Measurements from ENCODE around the gene TAF10.

The TAF10 gene

DNA sequence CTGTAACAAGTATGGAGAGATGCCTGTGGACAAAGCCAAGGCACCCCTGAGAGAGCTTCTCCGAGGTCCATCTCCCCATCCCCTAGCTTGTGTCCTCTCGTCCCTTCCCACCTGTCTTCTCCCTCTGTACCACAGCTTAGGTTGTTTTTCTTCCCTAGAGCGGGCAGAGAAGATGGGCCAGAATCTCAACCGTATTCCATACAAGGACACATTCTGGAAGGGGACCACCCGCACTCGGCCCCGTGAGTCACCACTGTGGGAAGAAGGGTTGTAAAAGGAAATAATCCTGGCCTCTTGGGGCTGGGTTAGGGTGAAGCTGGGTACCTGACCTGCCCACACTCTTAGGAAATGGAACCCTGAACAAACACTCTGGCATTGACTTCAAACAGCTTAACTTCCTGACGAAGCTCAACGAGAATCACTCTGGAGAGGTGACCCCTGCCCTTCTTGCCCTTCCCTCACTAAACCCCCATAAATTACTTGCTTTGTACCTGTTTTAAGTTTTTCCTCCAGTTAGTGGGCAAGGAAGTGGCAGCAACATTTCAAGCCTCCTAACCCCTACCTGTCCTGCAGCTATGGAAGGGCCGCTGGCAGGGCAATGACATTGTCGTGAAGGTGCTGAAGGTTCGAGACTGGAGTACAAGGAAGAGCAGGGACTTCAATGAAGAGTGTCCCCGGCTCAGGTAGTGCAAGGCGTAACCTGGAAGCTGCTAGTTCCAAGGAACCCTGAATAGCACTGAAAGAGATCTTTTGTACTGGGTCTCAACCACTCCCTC, 3.1 kb downstream of the TAF10 start:
- peaks cover 41% of the 10 kb centered on the region for H3K36me3 ChIP-seq (ENCODE audit: insufficient read depth, low read length)
- H3K4me2 ChIP-seq (ENCODE audit: low read length): no peak overlapping the region
- no peak overlapping the region for H2AFZ ChIP-seq (ENCODE audit: low read length)
- peaks cover 4% of the 10 kb centered on the region; the same call in 1 of the 2 replicates for H3F3A ChIP-seq (ENCODE audit: insufficient read depth, low read length)
- H3K79me2 ChIP-seq (ENCODE audit: insufficient read depth, low read length): no peaks in the 10 kb centered on the region; the same call in 1 of the 2 replicates
- H3K27ac ChIP-seq (ENCODE audit: low read depth, low read length, poor library complexity, severe bottlenecking): no peak overlapping the region
- no peak overlapping the region for H3K9ac ChIP-seq (ENCODE audit: low read length)
- H3K9me3 ChIP-seq (ENCODE audit: low read length): no peaks in the 10 kb centered on the region
- no peaks in the 10 kb centered on the region for H3K27me3 ChIP-seq (ENCODE audit: insufficient read depth, low read length)
- no peak overlapping the region for H3K4me3 ChIP-seq (ENCODE audit: low read depth, low read length, poor library complexity, severe bottlenecking)
- H3K4me1 ChIP-seq (ENCODE audit: insufficient read depth, low read length, severe bottlenecking): peaks cover 53% of the 10 kb centered on the region
- no peaks in the 10 kb centered on the region for H4K20me1 ChIP-seq (ENCODE audit: insufficient read depth, low read length)
- no peak for TF ChIP-seq EZH2 (IDR thresholded peaks at IDR 0.05; ENCODE audit: borderline replicate concordance, low read length)
- TF ChIP-seq, protein P1, sequence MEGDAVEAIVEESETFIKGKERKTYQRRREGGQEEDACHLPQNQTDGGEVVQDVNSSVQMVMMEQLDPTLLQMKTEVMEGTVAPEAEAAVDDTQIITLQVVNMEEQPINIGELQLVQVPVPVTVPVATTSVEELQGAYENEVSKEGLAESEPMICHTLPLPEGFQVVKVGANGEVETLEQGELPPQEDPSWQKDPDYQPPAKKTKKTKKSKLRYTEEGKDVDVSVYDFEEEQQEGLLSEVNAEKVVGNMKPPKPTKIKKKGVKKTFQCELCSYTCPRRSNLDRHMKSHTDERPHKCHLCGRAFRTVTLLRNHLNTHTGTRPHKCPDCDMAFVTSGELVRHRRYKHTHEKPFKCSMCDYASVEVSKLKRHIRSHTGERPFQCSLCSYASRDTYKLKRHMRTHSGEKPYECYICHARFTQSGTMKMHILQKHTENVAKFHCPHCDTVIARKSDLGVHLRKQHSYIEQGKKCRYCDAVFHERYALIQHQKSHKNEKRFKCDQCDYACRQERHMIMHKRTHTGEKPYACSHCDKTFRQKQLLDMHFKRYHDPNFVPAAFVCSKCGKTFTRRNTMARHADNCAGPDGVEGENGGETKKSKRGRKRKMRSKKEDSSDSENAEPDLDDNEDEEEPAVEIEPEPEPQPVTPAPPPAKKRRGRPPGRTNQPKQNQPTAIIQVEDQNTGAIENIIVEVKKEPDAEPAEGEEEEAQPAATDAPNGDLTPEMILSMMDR (IDR thresholded peaks at IDR 0.05; ENCODE audit: low read length): no peak
- no peaks in the 10 kb centered on the region for H3K9me2 ChIP-seq (ENCODE audit: low read depth, low read length)

DNA sequence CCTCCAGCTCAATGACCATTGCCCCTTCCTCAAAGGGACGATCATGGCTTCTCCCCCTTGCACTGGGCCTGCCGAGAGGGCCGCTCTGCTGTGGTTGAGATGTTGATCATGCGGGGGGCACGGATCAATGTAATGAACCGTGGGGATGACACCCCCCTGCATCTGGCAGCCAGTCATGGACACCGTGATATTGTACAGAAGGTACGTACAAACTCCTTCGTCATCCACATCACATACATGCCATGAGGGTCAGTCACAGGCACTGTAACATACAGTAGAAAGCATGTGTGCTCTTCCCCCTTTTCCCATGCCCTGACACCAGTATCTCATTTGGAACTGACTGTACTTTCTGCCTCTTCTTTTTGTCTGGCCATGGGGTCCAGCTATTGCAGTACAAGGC, 4.0 kb downstream of the TAF10 start:
- Histone ChIP-seq H3K27ac (ENCODE audit: low read depth, low read length, poor library complexity, severe bottlenecking) (peak overlapping the region; percentile 58), H3K36me3 (ENCODE audit: insufficient read depth, low read length) (peaks cover 41% of the 10 kb centered on the region), H3K9me3 (ENCODE audit: low read length) (no peaks in the 10 kb centered on the region), H3K4me1 (ENCODE audit: insufficient read depth, low read length, severe bottlenecking) (peaks cover 52% of the 10 kb centered on the region), H2AFZ (ENCODE audit: low read length) (no peak overlapping the region), H3K4me2 (ENCODE audit: low read length) (no peak overlapping the region), H4K20me1 (ENCODE audit: insufficient read depth, low read length) (no peaks in the 10 kb centered on the region), H3K4me3 (ENCODE audit: low read depth, low read length, poor library complexity, severe bottlenecking) (no peak overlapping the region), H3K79me2 (ENCODE audit: insufficient read depth, low read length) (peaks cover 3% of the 10 kb centered on the region), H3K27me3 (ENCODE audit: insufficient read depth, low read length) (no peaks in the 10 kb centered on the region), H3K9me2 (ENCODE audit: low read depth, low read length) (no peaks in the 10 kb centered on the region), H3K9ac (ENCODE audit: low read length) (no peak overlapping the region), H3F3A (ENCODE audit: insufficient read depth, low read length) (peaks cover 4% of the 10 kb centered on the region; the same call in 1 of the 2 replicates)
- TF ChIP-seq, protein P1 (IDR thresholded peaks at IDR 0.05; ENCODE audit: low read length): no peak
- TF ChIP-seq EZH2 (IDR thresholded peaks at IDR 0.05; ENCODE audit: borderline replicate concordance, low read length): no peak

DNA sequence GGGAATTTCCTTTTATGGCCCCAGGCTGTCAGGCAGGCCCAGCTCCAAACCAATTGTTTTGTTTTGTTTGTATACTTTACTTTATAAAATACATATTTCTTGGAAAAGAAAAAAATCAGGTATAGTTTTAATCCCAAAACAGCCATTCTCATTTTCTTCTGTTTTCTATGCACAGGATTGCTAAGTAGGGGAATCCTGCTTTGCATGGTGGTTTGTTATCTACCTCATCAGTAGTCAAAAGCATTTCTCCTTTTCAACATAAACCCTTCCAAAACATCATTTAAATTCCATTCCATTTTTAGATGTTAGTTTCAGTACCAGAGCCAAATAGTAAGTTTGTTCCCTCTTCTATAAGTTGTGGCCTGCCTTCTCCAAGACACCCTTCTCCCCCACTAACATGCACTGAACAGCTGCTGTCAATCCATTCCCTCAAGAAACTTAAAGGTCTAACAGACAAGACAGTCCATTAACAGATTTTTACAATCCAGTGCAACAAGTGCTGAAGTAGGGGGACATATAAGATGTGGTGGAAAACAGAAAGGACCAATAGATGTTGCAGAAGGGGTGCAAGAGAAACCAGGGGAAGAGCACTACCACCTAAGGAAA, 4.7 kb downstream of the TAF10 start:
- Histone ChIP-seq H3K4me1 (ENCODE audit: insufficient read depth, low read length, severe bottlenecking) (peaks cover 51% of the 10 kb centered on the region), H3K4me3 (ENCODE audit: low read depth, low read length, poor library complexity, severe bottlenecking) (peak overlapping the region; percentile 7), H3F3A (ENCODE audit: insufficient read depth, low read length) (peaks cover 4% of the 10 kb centered on the region; the same call in 1 of the 2 replicates), H3K4me2 (ENCODE audit: low read length) (peak overlapping the region; percentile 45), H3K27ac (ENCODE audit: low read depth, low read length, poor library complexity, severe bottlenecking) (peak overlapping the region; percentile 58), H3K36me3 (ENCODE audit: insufficient read depth, low read length) (peaks cover 41% of the 10 kb centered on the region), H3K9me2 (ENCODE audit: low read depth, low read length) (no peaks in the 10 kb centered on the region), H2AFZ (ENCODE audit: low read length) (no peak overlapping the region), H4K20me1 (ENCODE audit: insufficient read depth, low read length) (no peaks in the 10 kb centered on the region), H3K9ac (ENCODE audit: low read length) (no peak overlapping the region; the same call in 1 of the 2 replicates), H3K9me3 (ENCODE audit: low read length) (no peaks in the 10 kb centered on the region), H3K79me2 (ENCODE audit: insufficient read depth, low read length) (peaks cover 11% of the 10 kb centered on the region), H3K27me3 (ENCODE audit: insufficient read depth, low read length) (no peaks in the 10 kb centered on the region)
- TF ChIP-seq, protein P1 (IDR thresholded peaks at IDR 0.05; ENCODE audit: low read length): no peak
- no peak for TF ChIP-seq EZH2 (IDR thresholded peaks at IDR 0.05; ENCODE audit: borderline replicate concordance, low read length)
